GM18951 (cell line): Measurements from ENCODE around the gene FER.
"Not testable (repeated sequence)": the region's sequence is repeated elsewhere in the genome, so short reads cannot be mapped to it uniquely, and the experiment has no call there.

Source experiments
- POLR2A ChIP-seq: IDR thresholded peaks from 4 replicates; pipeline ENCODE4 v1.6.1; 2011; ENCODE audit warnings: mild to moderate bottlenecking; ENCODE audit not compliant: insufficient read length, insufficient read depth; ENCODE audit errors: extremely low read depth
- in situ Hi-C: fragments of 300-500 bp; cut with MboI; formaldehyde crosslinking; loops from one replicate; pipeline ENCODE4 v1.12.0; 2022; ENCODE audit warnings: low sequenced_read_pairs, mixed read lengths, inconsistent platforms; ENCODE audit not compliant: unreplicated experiment

The FER gene

GRCh38 chr5:108762660-108763059 lies 15.0 kb downstream of the FER start:
- TF ChIP-seq POLR2A = no peak
- in situ Hi-C loops = no loop called here

- in situ Hi-C loops = no loop called here
- no peak for TF ChIP-seq POLR2A
These were observed 15.7 kb downstream of the FER start for GRCh38 chr5:108763222-108763916.

- no peak for TF ChIP-seq POLR2A
- in situ Hi-C loops = no loop called here
These were observed 17.9 kb downstream of the FER start for GRCh38 chr5:108765647-108766046.

- in situ Hi-C loops = not testable (repeated sequence)
These were observed 19.2 kb downstream of the FER start for GRCh38 chr5:108766916-108767315.

- no peak for TF ChIP-seq POLR2A
- in situ Hi-C loops = no loop called here
These were observed 21.7 kb downstream of the FER start for GRCh38 chr5:108769352-108769751.

- no peak for TF ChIP-seq POLR2A
- in situ Hi-C loops = no loop called here
These were observed 24.9 kb downstream of the FER start for GRCh38 chr5:108772626-108773025.

GRCh38 chr5:108773330-108773729 lies 25.6 kb downstream of the FER start:
- no peak for TF ChIP-seq POLR2A
- in situ Hi-C loops = no loop called here

GRCh38 chr5:108774079-108774478 lies 26.4 kb downstream of the FER start:
- in situ Hi-C loops = not testable (repeated sequence)

GRCh38 chr5:108777582-108777981 lies 29.9 kb downstream of the FER start:
- in situ Hi-C loops = not testable (repeated sequence)

- in situ Hi-C loops = not testable (repeated sequence)
These were observed 36.9 kb downstream of the FER start for GRCh38 chr5:108784577-108784976.

GRCh38 chr5:108786806-108787483 lies 39.2 kb downstream of the FER start:
- in situ Hi-C loops = no loop called here
- TF ChIP-seq POLR2A = no peak

GRCh38 chr5:108788142-108788541 lies 40.4 kb downstream of the FER start:
- no peak for TF ChIP-seq POLR2A
- in situ Hi-C loops = no loop called here

- in situ Hi-C loops = no loop called here
- no peak for TF ChIP-seq POLR2A
These were observed 45.5 kb downstream of the FER start for GRCh38 chr5:108793207-108793606.

GRCh38 chr5:108794349-108794748 lies 46.7 kb downstream of the FER start:
- in situ Hi-C loops = not testable (repeated sequence)

- in situ Hi-C loops = no loop called here
- no peak for TF ChIP-seq POLR2A
These were observed 49.7 kb downstream of the FER start for GRCh38 chr5:108797396-108797795.
